COLO668 (cell line): ENCODE results near the gene OSBPL10.
A peak's percentile ranks its signal among the peaks of the same experiment; 100 is the strongest.

Experiments used
- DNase-seq: peaks from one replicate; lab custom pipeline; 2025; ENCODE audit not compliant: unreplicated experiment; lab: John Stamatoyannopoulos, UW

OSBPL10 gene

GRCh38 chr3:31926543-31926942, 54.5 kb downstream of the OSBPL10 start:
- DNase-seq: no peak

- no peak for DNase-seq
Observed at GRCh38 chr3:31925271-31925630, 55.8 kb downstream of the OSBPL10 start.

GRCh38 chr3:31924610-31925270, 56.3 kb downstream of the OSBPL10 start:
- no peak for DNase-seq

GRCh38 chr3:31922962-31923361, 58.1 kb downstream of the OSBPL10 start:
- no peak for DNase-seq

- no peak for DNase-seq
Observed at GRCh38 chr3:31921837-31922236, 59.2 kb downstream of the OSBPL10 start.

- DNase-seq: no peak
Observed at GRCh38 chr3:31920310-31920709, 60.8 kb downstream of the OSBPL10 start.

- DNase-seq: no peak
Observed at GRCh38 chr3:31919528-31919927, 61.5 kb downstream of the OSBPL10 start.

GRCh38 chr3:31918179-31919150, 62.6 kb downstream of the OSBPL10 start:
- no peak for DNase-seq

GRCh38 chr3:31917303-31918005, 63.6 kb downstream of the OSBPL10 start:
- DNase-seq: no peak

- no peak for DNase-seq
Observed at GRCh38 chr3:31911643-31912042, 69.4 kb downstream of the OSBPL10 start.

GRCh38 chr3:31911124-31911523, 69.9 kb downstream of the OSBPL10 start:
- DNase-seq: no peak

- DNase-seq: no peak
Observed at GRCh38 chr3:31909455-31909854, 71.6 kb downstream of the OSBPL10 start.

- peak; percentile 54 for DNase-seq
Observed at GRCh38 chr3:31908391-31909097, 72.5 kb downstream of the OSBPL10 start.

GRCh38 chr3:31906182-31906581, 74.9 kb downstream of the OSBPL10 start:
- DNase-seq: no peak

GRCh38 chr3:31903686-31904431, 77.2 kb downstream of the OSBPL10 start:
- DNase-seq: peak; percentile 39

GRCh38 chr3:31900583-31900982, 80.5 kb downstream of the OSBPL10 start:
- DNase-seq: no peak

GRCh38 chr3:31896648-31897433, 84.2 kb downstream of the OSBPL10 start:
- no peak for DNase-seq

GRCh38 chr3:31896026-31896425, 85.0 kb downstream of the OSBPL10 start:
- DNase-seq: no peak

- no peak for DNase-seq
Observed at GRCh38 chr3:31895471-31895870, 85.6 kb downstream of the OSBPL10 start.
